Uterus (tissue), 2 donors: ENCODE data around the gene TIMM13.

Experiments
- CTCF ChIP-seq, 4 experiments: fragments of 200-600 bp in 2 of 4; fragments of 450-650 bp in 2 of 4; sonication (generic) in 2 of 4; IDR thresholded peaks; one replicate each; pipeline ENCODE4 v1.5.1; 2016 to 2019; ENCODE audit warnings: antibody characterized with exemption in 4 of 4, mild to moderate bottlenecking in 2 of 4, moderate library complexity in 1 of 4
- POLR2A ChIP-seq, 2 donors: fragments of 450-650 bp; IDR thresholded peaks; one replicate each; pipeline ENCODE4 v1.6.1; 2016; ENCODE audit warnings: antibody characterized with exemption in 2 of 2, mild to moderate bottlenecking in 1 of 2, moderate library complexity in 1 of 2

GRCh38 chr19:2419754-2420153 lies 7.6 kb downstream of the TIMM13 start:
- TF ChIP-seq CTCF (IDR thresholded peaks at IDR 0.05) (no peak), POLR2A (IDR thresholded peaks at IDR 0.05) (no peak)
